Hypothalamus (tissue), 51 donors: Measurements from ENCODE around the gene CYBC1.

ENCODE experiments used
- DNase-seq, 51 donors: peaks; one replicate each; lab custom pipeline; 2025; lab: John Stamatoyannopoulos, UW

The CYBC1 gene

GRCh38 chr17:82449883-82450356, 632 bp downstream of the CYBC1 start:
- DNase-seq = no peak

DNA sequence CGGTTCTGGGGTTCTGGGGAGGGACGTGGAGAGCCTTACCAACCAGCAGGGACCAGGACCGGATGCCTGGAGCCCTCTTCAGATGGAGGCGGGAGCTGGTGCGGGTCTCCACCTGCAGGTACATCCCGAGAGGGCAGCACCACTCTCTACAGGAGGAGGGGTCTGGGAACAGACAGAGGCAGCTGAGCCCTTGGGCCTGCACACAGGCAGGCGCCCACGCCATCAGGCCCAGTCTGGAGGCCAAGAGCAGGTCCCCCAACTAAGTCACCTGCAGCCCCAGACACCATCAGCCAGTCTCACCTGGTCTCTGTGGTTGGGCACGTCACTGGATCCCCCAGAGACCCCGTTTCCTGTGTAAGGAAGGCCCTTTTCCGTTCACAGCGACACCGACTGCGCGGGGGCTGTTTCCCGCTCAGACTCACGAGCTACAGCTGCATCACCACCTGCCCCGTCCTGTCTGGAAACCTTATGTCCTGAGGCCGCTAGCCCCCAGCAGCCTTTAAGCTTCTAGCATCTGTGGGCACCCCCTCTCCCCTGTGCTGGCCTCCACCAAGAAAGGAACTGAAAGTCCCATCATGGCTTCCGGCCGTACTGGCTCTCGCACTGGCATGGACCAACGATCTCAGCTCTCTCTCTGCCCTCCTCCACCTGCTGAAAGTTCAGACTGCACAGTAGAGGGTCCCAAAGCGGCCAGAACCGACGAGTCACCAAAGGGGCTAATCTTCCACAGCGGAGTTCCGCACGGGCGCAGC, 1.2 kb downstream of the CYBC1 start:
- peak in 1 of 51 donors; percentile 13 for DNase-seq

DNA sequence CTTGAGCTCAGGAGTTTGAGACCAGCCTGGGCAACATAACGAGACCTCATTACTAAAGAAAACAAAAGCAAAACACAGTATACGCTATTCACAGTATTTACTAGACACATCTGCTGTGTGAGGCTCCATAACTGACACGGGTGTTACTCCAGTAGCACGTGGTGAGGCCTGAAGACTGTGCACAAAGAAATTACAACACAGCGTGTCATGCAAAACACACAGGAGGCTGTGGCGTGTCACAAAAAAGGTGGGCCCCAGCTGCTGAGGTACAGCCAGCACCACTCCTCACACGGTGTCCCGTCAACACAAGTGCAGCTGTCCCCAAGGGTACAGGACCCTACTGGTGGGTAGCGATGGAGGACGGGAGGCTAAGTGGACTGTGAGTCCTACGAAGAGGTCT, 2.7 kb downstream of the CYBC1 start:
- no peak for DNase-seq

- DNase-seq = no peak
Measured at GRCh38 chr17:82446649-82447048, 3.9 kb downstream of the CYBC1 start.

DNA sequence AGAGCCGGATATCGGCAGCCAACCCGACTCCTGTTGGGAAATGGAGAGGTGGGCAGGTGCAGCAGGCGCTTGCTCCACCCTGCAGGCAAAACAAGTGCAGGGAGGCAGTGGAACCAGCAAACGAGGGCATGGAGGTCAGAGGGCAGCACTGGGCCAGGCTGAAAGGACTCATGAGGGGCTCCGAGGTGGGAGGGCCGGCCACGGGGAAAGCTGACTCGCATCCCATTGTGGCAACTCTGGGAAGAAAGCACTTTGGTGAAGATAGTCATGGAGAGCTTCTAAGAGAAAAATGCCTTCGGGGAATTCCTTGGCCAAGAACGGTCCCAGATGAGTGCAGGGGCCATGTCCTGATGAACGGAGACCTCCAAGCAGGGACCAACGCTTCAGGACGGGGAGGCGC, 4.4 kb downstream of the CYBC1 start:
- DNase-seq = no peak

DNA sequence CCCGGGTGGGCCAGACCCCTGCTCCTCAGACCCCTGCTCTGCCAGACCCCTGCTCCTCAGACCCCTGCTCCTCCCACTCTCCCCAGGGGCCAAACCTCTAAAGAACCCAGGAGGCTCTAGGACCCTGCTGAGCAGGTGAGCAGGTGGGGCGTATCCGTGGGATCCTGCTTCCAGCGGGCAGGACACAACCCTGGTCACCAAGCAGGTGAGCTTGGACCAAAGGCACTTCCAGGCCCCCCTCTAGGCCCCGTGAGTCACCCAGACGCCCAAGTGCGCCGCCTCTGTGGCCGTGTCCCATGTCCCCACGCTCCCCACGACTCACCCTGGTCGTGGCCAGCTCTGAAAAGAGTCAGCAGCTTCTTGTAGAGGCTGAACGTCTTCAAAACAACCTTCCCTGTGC, 5.0 kb downstream of the CYBC1 start:
- no peak for DNase-seq

DNA sequence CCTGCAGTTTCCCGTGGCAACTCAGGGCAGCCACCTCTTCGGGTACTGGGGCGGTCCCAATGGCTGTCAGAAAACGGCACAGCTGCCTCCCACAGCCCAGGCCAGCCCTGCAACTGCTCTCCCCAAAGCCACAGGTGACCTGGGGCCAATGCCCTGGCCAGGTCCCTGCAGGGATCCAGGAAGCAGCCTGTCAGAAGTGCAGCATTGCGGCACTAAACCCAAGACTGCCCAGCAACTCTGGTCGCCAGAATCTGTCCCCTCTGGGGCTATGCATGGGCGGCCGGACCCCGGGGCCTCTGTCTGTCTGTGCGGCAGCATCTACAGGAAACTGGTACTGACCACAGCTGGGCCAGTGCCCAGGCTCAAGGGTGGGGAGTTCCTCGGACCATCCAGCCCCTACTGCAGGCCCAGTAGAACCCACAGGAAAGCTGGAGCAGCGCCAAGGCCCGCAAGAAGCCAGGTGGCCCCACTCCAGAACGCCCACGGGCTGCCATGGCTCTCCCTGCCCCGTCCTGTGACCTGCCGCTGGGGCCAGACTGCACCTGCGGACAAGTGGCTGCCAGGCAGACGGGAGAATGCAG, 5.5 kb downstream of the CYBC1 start:
- DNase-seq = peak in 13 of 51 donors; percentile 11 to 37 (median 27)

DNA sequence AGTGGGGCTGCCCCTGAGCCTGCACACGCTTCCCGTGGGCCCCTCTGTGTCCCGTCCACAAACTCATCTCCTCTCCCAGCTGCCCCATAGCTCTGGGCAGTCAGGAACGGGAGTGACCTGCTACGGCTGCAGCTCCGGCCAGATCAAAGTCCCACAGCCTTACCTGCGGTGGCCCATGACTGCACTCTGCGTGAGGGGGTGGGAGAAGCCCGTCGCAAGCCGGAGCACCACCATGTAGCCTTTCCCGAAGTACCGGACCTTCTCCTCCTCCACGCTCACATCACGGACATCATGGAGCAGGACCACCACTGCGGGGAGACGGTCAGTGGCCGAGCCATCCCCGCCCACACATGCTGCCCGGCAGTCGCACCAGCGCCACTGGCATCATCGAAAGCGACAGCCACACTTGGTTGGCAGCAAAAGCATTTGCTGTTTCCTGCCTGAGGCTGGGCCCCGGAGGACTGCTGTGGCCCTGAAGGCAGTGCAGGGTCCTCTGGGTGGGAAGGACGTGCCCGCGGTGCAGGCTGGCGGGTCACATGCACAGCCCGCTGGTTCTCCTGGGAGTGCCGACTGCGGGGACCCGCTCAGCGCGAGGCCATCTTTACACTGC, 6.2 kb downstream of the CYBC1 start:
- DNase-seq = no peak

DNA sequence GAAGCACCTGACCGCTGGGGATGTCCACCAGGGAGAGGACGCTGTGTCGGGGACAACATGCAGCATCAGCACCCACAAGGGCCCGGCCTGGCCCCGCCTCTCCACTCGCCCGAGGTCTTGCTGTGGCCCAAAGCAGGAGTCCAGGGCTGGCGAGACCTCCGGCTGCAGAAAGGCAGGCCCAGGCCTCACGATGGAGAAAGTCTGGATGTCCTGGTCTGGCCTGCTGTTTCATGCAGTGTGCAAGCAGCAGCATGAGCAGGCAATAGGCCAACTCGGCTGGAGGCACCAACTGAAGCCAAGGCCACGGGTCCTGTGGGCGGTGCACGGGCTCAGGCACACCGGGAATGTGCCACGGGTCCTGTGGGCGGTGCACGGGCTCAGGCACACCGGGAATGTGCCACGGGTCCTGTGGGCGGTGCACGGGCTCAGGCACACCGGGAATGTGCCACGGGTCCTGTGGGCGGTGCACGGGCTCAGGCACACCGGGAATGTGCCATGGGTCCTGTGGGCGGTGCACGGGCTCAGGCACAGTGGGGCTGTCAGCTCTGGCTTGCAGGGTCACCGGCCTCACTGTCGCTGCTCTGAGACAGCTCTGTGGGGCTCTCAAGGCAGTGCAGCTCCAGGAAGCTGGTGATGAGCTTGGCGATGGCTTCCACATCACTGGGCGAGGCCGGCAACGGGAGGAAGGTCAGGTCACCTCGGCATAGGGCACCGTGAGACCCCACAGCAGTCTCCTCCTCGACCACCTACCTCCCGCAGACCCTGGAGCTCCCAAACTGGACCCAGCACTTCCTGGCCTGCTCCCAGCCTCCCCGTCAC, 6.9 kb downstream of the CYBC1 start:
- peak in 2 of 51 donors; percentile 18 to 25 for DNase-seq

- no peak for DNase-seq
Measured at GRCh38 chr17:82442643-82443464, 7.7 kb downstream of the CYBC1 start.

GRCh38 chr17:82441691-82442487, 8.7 kb downstream of the CYBC1 start:
- no peak for DNase-seq

DNA sequence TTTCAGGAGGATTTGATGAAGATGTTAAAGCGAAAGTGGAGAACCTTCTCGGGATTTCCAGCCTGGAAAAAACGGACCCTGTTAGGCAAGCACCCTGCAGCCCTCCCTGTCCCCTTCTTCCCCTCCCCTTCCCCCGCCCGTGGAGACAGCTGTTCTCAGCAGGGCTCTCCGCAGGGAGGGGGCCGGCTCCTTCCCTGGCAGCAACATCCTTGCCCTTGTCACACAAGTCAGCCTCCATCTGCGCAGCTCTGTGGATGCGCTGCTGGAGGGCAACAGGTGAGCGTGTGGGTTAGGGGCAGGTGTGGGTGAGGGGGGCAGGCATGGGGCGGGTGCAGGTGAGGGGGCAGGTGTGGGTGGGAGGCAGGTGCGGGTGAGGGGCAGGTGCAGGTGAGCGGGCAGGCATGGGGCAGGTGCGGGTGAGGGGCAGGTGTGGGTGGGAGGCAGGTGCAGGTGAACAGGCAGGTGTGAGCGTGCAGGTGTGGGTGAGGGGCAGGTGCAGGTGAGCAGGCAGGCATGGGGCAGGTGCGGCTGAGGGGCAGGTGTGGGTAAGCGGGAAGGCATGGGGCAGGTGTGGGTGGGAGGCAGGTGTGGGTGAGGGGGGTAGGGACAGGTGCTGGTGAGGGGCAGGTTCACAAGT, 9.4 kb downstream of the CYBC1 start:
- DNase-seq = peak in 1 of 51 donors; percentile 25

- DNase-seq = peak in 3 of 51 donors; percentile 11 to 37 (median 32)
Measured at GRCh38 chr17:82440469-82440981, 10.0 kb downstream of the CYBC1 start.

- no peak for DNase-seq
Measured at GRCh38 chr17:82439829-82440365, 10.7 kb downstream of the CYBC1 start.

- DNase-seq = no peak
Measured at GRCh38 chr17:82439194-82439828, 11.2 kb downstream of the CYBC1 start.

GRCh38 chr17:82438401-82439193, 12.0 kb downstream of the CYBC1 start:
- DNase-seq = no peak

DNA sequence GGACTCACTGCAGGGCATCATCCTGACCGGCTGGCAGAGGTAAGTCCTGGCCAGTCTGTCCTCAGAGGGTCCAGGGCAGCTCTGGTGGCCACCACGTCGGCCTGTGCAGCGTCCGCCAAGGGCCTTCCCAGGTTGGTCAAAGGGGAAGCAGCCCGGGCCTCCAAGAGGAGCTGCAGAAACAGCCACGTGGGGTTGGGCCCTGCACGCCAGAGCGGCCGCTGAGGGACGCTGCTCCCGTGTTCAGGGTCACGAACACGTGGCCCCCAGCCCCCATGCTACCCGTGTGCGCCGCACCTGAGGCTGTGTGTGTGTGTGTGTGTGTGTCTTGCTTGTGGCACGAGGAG, 13.3 kb downstream of the CYBC1 start:
- DNase-seq = no peak
